Endothelial cell of umbilical vein (primary cell): ENCODE measurements around the gene VMP1. TPM values are rescaled to one million over a fixed set of nuclear protein-coding genes. Genes with fewer than 3 reads are reported as not detected.

Experiments used
- BruUV-seq: library from RNA; stranded (reverse); fragments of 400-500 nt; replicated peaks from 2 replicates; lab custom pipeline; 2021; lab: Mats Ljungman, UMichigan
- CTCF ChIA-PET: fragments of 300-600, 350-600 bp; sonication (Branson Sonifier 250); formaldehyde crosslinking; loops from one replicate; lab custom pipeline; 2021; ENCODE audit warnings: antibody characterized with exemption, inconsistent platforms; lab: Charles Lee
- POLR2A ChIA-PET: fragments of 300-600, 350-600 bp; sonication (Branson Sonifier 250); formaldehyde crosslinking; loops from one replicate; lab custom pipeline; 2021; ENCODE audit warnings: antibody characterized with exemption, inconsistent platforms; lab: Charles Lee
- DNase-seq: peaks from one replicate; pipeline ENCODE4 v3.0.0-alpha.2; 2011; ENCODE audit warnings: low read depth, low spot score
- FAIRE-seq: peaks from 2 replicates; lab custom pipeline; 2011; peaks lifted over from hg19 to GRCh38; lab: Jason Lieb, UNC
- H2AFZ ChIP-seq: 2 replicates; pipeline ENCODE4 v1.6.0; 2012; ENCODE audit warnings: low read depth, low read length, control low read depth, inconsistent platforms
- H3K27ac ChIP-seq: 2 replicates; pipeline ENCODE4 v1.5.1; 2011; ENCODE audit warnings: low read depth, mild to moderate bottlenecking, control low read depth, low read length, moderate library complexity; ENCODE audit not compliant: insufficient read depth
- H3K27me3 ChIP-seq, 2 experiments: 2 replicates each; pipeline versions ENCODE4 v1.6.0 to v1.6.1; 2011; ENCODE audit warnings: low read length in 2 of 2, mixed read lengths in 1 of 2; ENCODE audit not compliant: control insufficient read depth in 2 of 2, insufficient read depth in 2 of 2
- H3K36me3 ChIP-seq, 2 experiments: 2 replicates in 1 of 2; 3 replicates in 1 of 2; pipeline ENCODE4 v1.5.1; 2011; ENCODE audit warnings: low read length in 2 of 2, mild to moderate bottlenecking in 1 of 2, moderate library complexity in 1 of 2; ENCODE audit not compliant: control insufficient read depth in 2 of 2, insufficient read depth in 2 of 2; ENCODE audit errors: extremely low read depth in 1 of 2
- H3K4me1 ChIP-seq: 3 replicates; pipeline ENCODE4 v1.5.1; 2011; ENCODE audit warnings: mild to moderate bottlenecking, low read length; ENCODE audit not compliant: control insufficient read depth, insufficient read depth; ENCODE audit errors: extremely low read depth
- H3K4me2 ChIP-seq: 2 replicates; pipeline ENCODE4 v1.6.1; 2011; ENCODE audit warnings: low read length, control low read depth, mixed read lengths; ENCODE audit not compliant: insufficient read depth
- H3K4me3 ChIP-seq, 3 experiments: fragments of 200-600 bp in 1 of 3; sonication (generic), shearing (Covaris generic) in 1 of 3; replicated peaks in 1 of 3; 2 replicates each; pipeline ENCODE4 v1.5.1; 2011 to 2016; ENCODE audit warnings: control low read depth in 3 of 3, low read length in 3 of 3, mild to moderate bottlenecking in 2 of 3, inconsistent platforms in 1 of 3, low read depth in 1 of 3, moderate library complexity in 1 of 3; ENCODE audit not compliant: insufficient read depth in 1 of 3
- H3K79me2 ChIP-seq: 2 replicates; pipeline ENCODE4 v1.6.0; 2012; ENCODE audit warnings: low read length, inconsistent platforms; ENCODE audit not compliant: control insufficient read depth, insufficient read depth
- H3K9ac ChIP-seq: replicated peaks from 2 replicates; pipeline ENCODE3; 2011; ENCODE audit warnings: low read length, control low read depth; ENCODE audit not compliant: insufficient read depth; ENCODE audit errors: extremely low read depth
- H3K9me1 ChIP-seq: replicated peaks from 3 replicates; pipeline ENCODE4 v1.6.0; 2011; ENCODE audit warnings: mild to moderate bottlenecking, low read length; ENCODE audit not compliant: control insufficient read depth, insufficient read depth; ENCODE audit errors: extremely low read depth
- H3K9me3 ChIP-seq: replicated peaks from 2 replicates; pipeline ENCODE4 v1.5.1; 2012; ENCODE audit warnings: low read length, inconsistent platforms; ENCODE audit not compliant: control insufficient read depth, insufficient read depth
- H4K20me1 ChIP-seq: replicated peaks from 2 replicates; pipeline ENCODE3; 2011; ENCODE audit warnings: mild to moderate bottlenecking, low read length; ENCODE audit not compliant: control insufficient read depth, insufficient read depth; ENCODE audit errors: extremely low read depth
- CTCF ChIP-seq, 2 donors: IDR thresholded peaks; 1 replicate in 1 of 2; 2 replicates in 1 of 2; pipeline ENCODE4 v1.5.1; 2011; ENCODE audit warnings: low read length in 2 of 2, mild to moderate bottlenecking in 2 of 2, moderate library complexity in 2 of 2, control low read depth in 1 of 2, inconsistent platforms in 1 of 2, low read depth in 1 of 2; ENCODE audit not compliant: insufficient read depth in 1 of 2; ENCODE audit errors: extremely low read depth in 1 of 2
- EZH2 ChIP-seq: IDR thresholded peaks from 2 replicates; pipeline ENCODE4 v1.6.1; 2012; ENCODE audit warnings: borderline replicate concordance, low read depth, mild to moderate bottlenecking, moderate library complexity, low read length, inconsistent platforms; ENCODE audit not compliant: severe bottlenecking
- FOS ChIP-seq: IDR thresholded peaks from 2 replicates; pipeline ENCODE4 v1.6.1; 2011; ENCODE audit warnings: mild to moderate bottlenecking, low read length, moderate library complexity, borderline replicate concordance; ENCODE audit not compliant: insufficient read depth
- GATA2 ChIP-seq: IDR thresholded peaks from 2 replicates; pipeline ENCODE4 v1.7.0; 2011; ENCODE audit warnings: low read depth, mild to moderate bottlenecking, moderate library complexity, mixed read lengths, low read length; ENCODE audit not compliant: insufficient read length, insufficient read depth
- JUN ChIP-seq: IDR thresholded peaks from 2 replicates; pipeline ENCODE4 v1.6.1; 2011; ENCODE audit warnings: borderline replicate concordance, low read depth; ENCODE audit not compliant: insufficient read length, insufficient read depth
- MAX ChIP-seq: IDR thresholded peaks from 2 replicates; pipeline ENCODE4 v1.6.1; 2011; ENCODE audit not compliant: insufficient read depth, insufficient read length
- MYC ChIP-seq: IDR thresholded peaks from one replicate; pipeline ENCODE4 v1.6.1; 2011; ENCODE audit warnings: mild to moderate bottlenecking, low read depth, low read length
- POLR2A ChIP-seq: IDR thresholded peaks from 2 replicates; pipeline ENCODE4 v1.6.1; 2012; ENCODE audit warnings: low read depth, mild to moderate bottlenecking, control low read depth, low read length
- POLR2AphosphoS5 ChIP-seq: IDR thresholded peaks from 2 replicates; pipeline ENCODE4 v1.6.1; 2012; ENCODE audit warnings: low read depth, mild to moderate bottlenecking, control low read depth, low read length, moderate library complexity; ENCODE audit not compliant: insufficient read depth
- dilution Hi-C: fragments of 300-500 bp; cut with MboI; formaldehyde crosslinking; loops from one replicate; pipeline ENCODE4 v1.15.0; 2019; ENCODE audit warnings: low sequenced_read_pairs; ENCODE audit not compliant: extremely low pct_ligation_motif_present
- intact Hi-C: fragments of 100-400 bp; cut with micrococcal nuclease; formaldehyde crosslinking; loops from one replicate; pipeline ENCODE4 v1.10.0; 2022
- polyA plus RNA-seq, 4 experiments: library from polyadenylated mRNA; depleted of rRNA in 3 of 4; stranded (reverse) in 3 of 4; unstranded in 1 of 4; fragments of >200 nt; gene quantifications; 2 replicates each; pipeline versions ENCODE4 v1.2.1 to v1.2.3, GENCODE V29; 2011 to 2012; ENCODE audit warnings: missing spikeins in 1 of 4
- total RNA-seq: library from RNA; stranded (reverse); gene quantifications from 2 replicates; pipeline ENCODE4 v1.2.3, GENCODE V29; 2021

Gene VMP1
- total and polyA plus RNA-seq, 2 donors (not counting 3 experiments of a cell fraction or from before 2014, with no cell fraction given): 138 to 270 TPM

GRCh38 chr17:59727817-59728533 lies 20.5 kb downstream of the VMP1 start:
- intact Hi-C loops (no loop called here), dilution Hi-C loops (no loop called here)
- Histone ChIP-seq H3K79me2 (peaks cover 55% of the 10 kb centered on the region), H3K9ac (no peak overlapping the region), H3K4me2 (no peak overlapping the region), H2AFZ (no peak overlapping the region), H3K27me3 (no peaks in the 10 kb centered on the region), H3K9me1 (no peaks in the 10 kb centered on the region), H3K4me1 (peaks cover 15% of the 10 kb centered on the region), H4K20me1 (no peaks in the 10 kb centered on the region), H3K36me3 (no peaks in the 10 kb centered on the region), H3K27ac (no peak overlapping the region), H3K9me3 (no peaks in the 10 kb centered on the region), H3K4me3 (no peak overlapping the region)
- FAIRE-seq (no peak), DNase-seq (no peak)
- POLR2A ChIA-PET: interaction anchor here (1.8 kb wide), 1 partner anchor 21 kb away, joined by 7 read pairs; the partner anchor contains the start of genes PTRH2 and VMP1
- no TSS peak for BruUV-seq
- TF ChIP-seq POLR2A (no peak), POLR2AphosphoS5 (no peak), FOS (no peak), GATA2 (no peak), EZH2 (no peak), JUN (no peak), MYC (no peak), CTCF (IDR thresholded peaks at IDR 0.05; ENCODE audit: extremely low read depth in 1 of 2, insufficient read depth in 1 of 2, low read depth in 1 of 2, low read length in 2 of 2) (no peak), MAX (no peak)
- CTCF ChIA-PET: interaction anchor here (1.6 kb wide), 1 partner anchor 132 kb away, joined by 7 read pairs; no protein-coding TSS in a partner anchor
